ENCODE results near the gene MAU2. TPM values are rescaled to one million over a fixed set of nuclear protein-coding genes. Genes with fewer than 3 reads are reported as not detected.

MAU2 gene
- total and polyA plus RNA-seq, 2 of the 13 experiments (the other 11 are each of a cell fraction or from before 2014, with no cell fraction given) = 16.8 to 33.8 TPM

- no peak for TF ChIP-seq HMGXB3 (CRISPR knock-in tag; IDR thresholded peaks at IDR 0.05; ENCODE audit: borderline replicate concordance)
- no peak for TF ChIP-seq HDAC6 (IDR thresholded peaks at IDR 0.05; ENCODE audit: low read depth, low read length)
- no peak for TF ChIP-seq GABPA (IDR thresholded peaks at IDR 0.05; ENCODE audit: low read depth, low read length)
- peak; percentile 46; the same call in 1 of the 2 replicates for TF ChIP-seq GABPA (CRISPR knock-in tag; IDR thresholded peaks at IDR 0.05; ENCODE audit: low read depth)
- no peak for TF ChIP-seq TOPORS (CRISPR knock-in tag; IDR thresholded peaks at IDR 0.05)
- peak; percentile 7; the same call in 1 of the 2 replicates for TF ChIP-seq ZNF543 (CRISPR knock-in tag; IDR thresholded peaks at IDR 0.05)
- no peak for TF ChIP-seq NFIC (IDR thresholded peaks at IDR 0.05; ENCODE audit: low read length)
- peak; percentile 74 for TF ChIP-seq AGO2 (optimal IDR thresholded peaks at IDR 0.05; ENCODE audit: low read depth, low read length)
- TF ChIP-seq ZFP82 (CRISPR knock-in tag; IDR thresholded peaks at IDR 0.05; ENCODE audit: borderline replicate concordance) = 0 out of 2 replicates have a peak, but pooled peaks have one; percentile 23
- peak; percentile 16; the same call in 1 of the 2 replicates for TF ChIP-seq DNMT1 (CRISPR knock-in tag; IDR thresholded peaks at IDR 0.05)
- TF ChIP-seq SMAD1 (CRISPR knock-in tag; IDR thresholded peaks at IDR 0.05; ENCODE audit: borderline replicate concordance, low read depth) = no peak
- TF ChIP-seq KAT7 (CRISPR knock-in tag; IDR thresholded peaks at IDR 0.05; ENCODE audit: borderline replicate concordance) = no peak
- peak; percentile 18; the same call in 1 of the 2 replicates for TF ChIP-seq CTCF (CRISPR knock-in tag; IDR thresholded peaks at IDR 0.05)
- no peak for TF ChIP-seq ZNF549 (CRISPR knock-in tag; IDR thresholded peaks at IDR 0.05)
- no peak for TF ChIP-seq ZNF615 (CRISPR knock-in tag; IDR thresholded peaks at IDR 0.05; ENCODE audit: borderline replicate concordance)
- TF ChIP-seq ZBTB7B (CRISPR knock-in tag; IDR thresholded peaks at IDR 0.05) = peak; percentile 69
- peak; percentile 81 for TF ChIP-seq SRSF1 (optimal IDR thresholded peaks at IDR 0.05; ENCODE audit: low read depth, low read length)
- no peak for TF ChIP-seq FOXP4 (CRISPR knock-in tag; IDR thresholded peaks at IDR 0.05)
- no peak for TF ChIP-seq ZSCAN30 (CRISPR knock-in tag; IDR thresholded peaks at IDR 0.05)
- TF ChIP-seq POLR2G (IDR thresholded peaks at IDR 0.05; ENCODE audit: low read depth, low read length) = 0 out of 2 replicates have a peak, but pooled peaks have one; percentile 11
- TF ChIP-seq ISL2 (CRISPR knock-in tag; IDR thresholded peaks at IDR 0.05) = no peak
- peak; percentile 6; the same call in 1 of the 2 replicates for TF ChIP-seq ZNF232 (CRISPR knock-in tag; IDR thresholded peaks at IDR 0.05; ENCODE audit: borderline replicate concordance)
- 0 out of 2 replicates have a peak, but pooled peaks have one; percentile 42 for TF ChIP-seq ZNF576 (CRISPR knock-in tag; IDR thresholded peaks at IDR 0.05)
- TF ChIP-seq ZSCAN12 (CRISPR knock-in tag; IDR thresholded peaks at IDR 0.05) = 0 out of 2 replicates have a peak, but pooled peaks have one; percentile 49
Observed at GRCh38 chr19:19321141-19321577, 530 bp downstream of the MAU2 start (continued).

All from HepG2 (cell line).